ENCODE results near the gene ATP8A2. TPM values are rescaled to one million over a fixed set of nuclear protein-coding genes. Genes with fewer than 3 reads are reported as not detected.

The ATP8A2 gene
- total RNA-seq, 1 experiment from 2014 or later = not detected

DNA sequence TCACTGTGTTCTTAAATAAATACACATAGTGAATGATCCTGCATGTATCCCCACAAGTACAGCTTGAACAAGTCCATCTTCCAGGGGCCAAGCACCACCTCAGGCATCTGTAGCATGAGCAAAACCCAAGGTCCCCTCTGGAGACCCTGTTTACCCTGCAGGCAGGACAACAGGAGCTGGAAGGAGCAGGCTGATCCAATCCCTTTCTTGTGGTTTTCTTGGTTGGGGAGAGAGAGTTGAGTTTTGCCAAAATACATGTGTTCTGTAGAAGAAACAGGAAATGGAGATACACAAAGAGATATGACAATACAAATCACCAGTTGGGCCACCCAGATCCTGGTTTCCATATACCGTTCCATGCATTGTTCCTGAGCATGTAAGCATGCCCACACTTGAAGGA, 587.2 kb downstream of the ATP8A2 start:
- ChIA-PET POLR2A (no interaction called here), CTCF (no interaction called here)
- BruUV-seq (replicated peaks) = no TSS peak
- H3K4me3 ChIP-seq (ENCODE audit: low read depth in 2 of 2, low read length in 2 of 2) = no peak overlapping the region
- in situ Hi-C loops (cut with HindIII; ENCODE audit: low pct_unique_long_range_greater_than_20kb, low sequenced_read_pairs) (no loop called here), intact Hi-C loops (cut with micrococcal nuclease; ENCODE audit: unreplicated experiment) (no loop called here)
- no peak for TF ChIP-seq SIN3A (IDR thresholded peaks at IDR 0.05; ENCODE audit: borderline replicate concordance, insufficient read depth, low read depth, low read length)
- TF ChIP-seq, protein P1, sequence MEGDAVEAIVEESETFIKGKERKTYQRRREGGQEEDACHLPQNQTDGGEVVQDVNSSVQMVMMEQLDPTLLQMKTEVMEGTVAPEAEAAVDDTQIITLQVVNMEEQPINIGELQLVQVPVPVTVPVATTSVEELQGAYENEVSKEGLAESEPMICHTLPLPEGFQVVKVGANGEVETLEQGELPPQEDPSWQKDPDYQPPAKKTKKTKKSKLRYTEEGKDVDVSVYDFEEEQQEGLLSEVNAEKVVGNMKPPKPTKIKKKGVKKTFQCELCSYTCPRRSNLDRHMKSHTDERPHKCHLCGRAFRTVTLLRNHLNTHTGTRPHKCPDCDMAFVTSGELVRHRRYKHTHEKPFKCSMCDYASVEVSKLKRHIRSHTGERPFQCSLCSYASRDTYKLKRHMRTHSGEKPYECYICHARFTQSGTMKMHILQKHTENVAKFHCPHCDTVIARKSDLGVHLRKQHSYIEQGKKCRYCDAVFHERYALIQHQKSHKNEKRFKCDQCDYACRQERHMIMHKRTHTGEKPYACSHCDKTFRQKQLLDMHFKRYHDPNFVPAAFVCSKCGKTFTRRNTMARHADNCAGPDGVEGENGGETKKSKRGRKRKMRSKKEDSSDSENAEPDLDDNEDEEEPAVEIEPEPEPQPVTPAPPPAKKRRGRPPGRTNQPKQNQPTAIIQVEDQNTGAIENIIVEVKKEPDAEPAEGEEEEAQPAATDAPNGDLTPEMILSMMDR (IDR thresholded peaks at IDR 0.05) = no peak
- TF ChIP-seq, protein P2, sequence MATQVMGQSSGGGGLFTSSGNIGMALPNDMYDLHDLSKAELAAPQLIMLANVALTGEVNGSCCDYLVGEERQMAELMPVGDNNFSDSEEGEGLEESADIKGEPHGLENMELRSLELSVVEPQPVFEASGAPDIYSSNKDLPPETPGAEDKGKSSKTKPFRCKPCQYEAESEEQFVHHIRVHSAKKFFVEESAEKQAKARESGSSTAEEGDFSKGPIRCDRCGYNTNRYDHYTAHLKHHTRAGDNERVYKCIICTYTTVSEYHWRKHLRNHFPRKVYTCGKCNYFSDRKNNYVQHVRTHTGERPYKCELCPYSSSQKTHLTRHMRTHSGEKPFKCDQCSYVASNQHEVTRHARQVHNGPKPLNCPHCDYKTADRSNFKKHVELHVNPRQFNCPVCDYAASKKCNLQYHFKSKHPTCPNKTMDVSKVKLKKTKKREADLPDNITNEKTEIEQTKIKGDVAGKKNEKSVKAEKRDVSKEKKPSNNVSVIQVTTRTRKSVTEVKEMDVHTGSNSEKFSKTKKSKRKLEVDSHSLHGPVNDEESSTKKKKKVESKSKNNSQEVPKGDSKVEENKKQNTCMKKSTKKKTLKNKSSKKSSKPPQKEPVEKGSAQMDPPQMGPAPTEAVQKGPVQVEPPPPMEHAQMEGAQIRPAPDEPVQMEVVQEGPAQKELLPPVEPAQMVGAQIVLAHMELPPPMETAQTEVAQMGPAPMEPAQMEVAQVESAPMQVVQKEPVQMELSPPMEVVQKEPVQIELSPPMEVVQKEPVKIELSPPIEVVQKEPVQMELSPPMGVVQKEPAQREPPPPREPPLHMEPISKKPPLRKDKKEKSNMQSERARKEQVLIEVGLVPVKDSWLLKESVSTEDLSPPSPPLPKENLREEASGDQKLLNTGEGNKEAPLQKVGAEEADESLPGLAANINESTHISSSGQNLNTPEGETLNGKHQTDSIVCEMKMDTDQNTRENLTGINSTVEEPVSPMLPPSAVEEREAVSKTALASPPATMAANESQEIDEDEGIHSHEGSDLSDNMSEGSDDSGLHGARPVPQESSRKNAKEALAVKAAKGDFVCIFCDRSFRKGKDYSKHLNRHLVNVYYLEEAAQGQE (IDR thresholded peaks at IDR 0.05; ENCODE audit: insufficient read depth in 1 of 2, low read depth in 2 of 2, low read length in 1 of 2) = no peak
- TF ChIP-seq POLR2AphosphoS5 (IDR thresholded peaks at IDR 0.05; ENCODE audit: low read depth, low read length) = no peak
- TF ChIP-seq TCF7L2 (IDR thresholded peaks at IDR 0.05; ENCODE audit: low read depth, low read length) = no peak
- no peaks in the 10 kb centered on the region for H3K36me3 ChIP-seq (ENCODE audit: control insufficient read depth, insufficient read depth, low read length)
- no peaks in the 10 kb centered on the region for H3K9me3 ChIP-seq (ENCODE audit: control insufficient read depth, insufficient read depth, low read depth, low read length)
- no peaks in the 10 kb centered on the region for H3K27me3 ChIP-seq (ENCODE audit: control insufficient read depth, insufficient read depth, low read length)
- no peaks in the 10 kb centered on the region; the same call in 1 of the 2 replicates for H3K4me1 ChIP-seq (ENCODE audit: control insufficient read depth, insufficient read depth, low read length)
- ATAC-seq (no peak), DNase-seq (ENCODE audit: low read depth, low spot score) (no peak)
- no peak overlapping the region for H3K27ac ChIP-seq (ENCODE audit: low read length)

DNA sequence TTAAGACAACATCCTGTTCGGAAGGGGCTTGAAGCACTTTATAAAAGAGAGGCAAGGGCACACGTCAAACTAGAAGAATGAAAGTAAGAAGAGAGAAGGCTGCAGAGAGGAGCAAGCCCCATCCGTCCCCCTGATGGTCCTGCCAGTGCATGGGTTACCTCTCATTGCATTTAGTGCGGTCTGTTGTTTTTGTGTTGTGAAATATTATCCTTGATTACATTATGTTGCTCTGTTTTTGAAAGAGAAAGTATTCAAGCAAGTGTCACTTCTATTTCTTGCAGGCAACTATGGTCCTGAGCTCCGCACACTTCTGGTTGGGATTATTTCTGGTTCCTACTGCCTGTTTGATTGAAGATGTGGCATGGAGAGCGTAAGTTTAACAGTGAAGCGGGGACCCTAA, 589.5 kb downstream of the ATP8A2 start:
- ChIA-PET POLR2A (no interaction called here), CTCF (no interaction called here)
- Histone ChIP-seq H3K36me3 (ENCODE audit: control insufficient read depth, insufficient read depth, low read length) (no peaks in the 10 kb centered on the region), H3K27ac (ENCODE audit: low read length) (no peak overlapping the region), H3K9me3 (ENCODE audit: control insufficient read depth, insufficient read depth, low read depth, low read length) (no peaks in the 10 kb centered on the region), H3K4me3 (ENCODE audit: low read depth in 2 of 2, low read length in 2 of 2) (no peak overlapping the region), H3K4me1 (ENCODE audit: control insufficient read depth, insufficient read depth, low read length) (no peaks in the 10 kb centered on the region; the same call in 1 of the 2 replicates), H3K27me3 (ENCODE audit: control insufficient read depth, insufficient read depth, low read length) (no peaks in the 10 kb centered on the region)
- ATAC-seq (no peak), DNase-seq (ENCODE audit: low read depth, low spot score) (no peak)
- in situ Hi-C loops (cut with HindIII; ENCODE audit: low pct_unique_long_range_greater_than_20kb, low sequenced_read_pairs) (no loop called here), intact Hi-C loops (cut with micrococcal nuclease; ENCODE audit: unreplicated experiment) (no loop called here)
- no peak for TF ChIP-seq TCF7L2 (IDR thresholded peaks at IDR 0.05; ENCODE audit: low read depth, low read length)
- no TSS peak for BruUV-seq (replicated peaks)

DNA sequence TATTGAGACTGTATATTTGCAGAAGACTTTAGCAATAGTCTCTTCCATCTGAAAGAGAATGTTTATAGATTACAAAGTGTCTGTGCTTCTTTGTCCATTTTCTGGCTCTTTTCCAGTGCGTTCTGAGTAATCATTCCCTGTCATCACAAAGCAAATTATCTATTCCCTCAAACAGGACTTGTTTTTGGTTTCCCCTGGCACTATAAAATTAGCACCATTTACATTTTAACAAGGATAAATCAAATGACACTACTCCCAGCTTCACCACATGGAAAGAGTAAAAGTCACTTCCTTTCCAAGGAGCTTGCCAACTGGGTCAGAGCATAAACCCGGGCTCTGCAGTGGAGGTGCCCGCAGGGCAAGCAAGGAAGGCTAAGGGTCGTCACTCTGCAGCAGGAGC, 591.9 kb downstream of the ATP8A2 start:
- Histone ChIP-seq H3K36me3 (ENCODE audit: control insufficient read depth, insufficient read depth, low read length) (no peaks in the 10 kb centered on the region), H3K4me1 (ENCODE audit: control insufficient read depth, insufficient read depth, low read length) (no peaks in the 10 kb centered on the region; the same call in 1 of the 2 replicates), H3K4me3 (ENCODE audit: low read depth in 2 of 2, low read length in 2 of 2) (no peak overlapping the region), H3K27ac (ENCODE audit: low read length) (no peak overlapping the region), H3K9me3 (ENCODE audit: control insufficient read depth, insufficient read depth, low read depth, low read length) (no peaks in the 10 kb centered on the region), H3K27me3 (ENCODE audit: control insufficient read depth, insufficient read depth, low read length) (no peaks in the 10 kb centered on the region)
- ATAC-seq = no peak
- in situ Hi-C loops (cut with HindIII; ENCODE audit: low pct_unique_long_range_greater_than_20kb, low sequenced_read_pairs) (no loop called here), intact Hi-C loops (cut with micrococcal nuclease; ENCODE audit: unreplicated experiment) (no loop called here)
- DNase-seq (ENCODE audit: low read depth, low spot score) = no peak
- ChIA-PET CTCF (no interaction called here), POLR2A (no interaction called here)
- no peak for TF ChIP-seq SIN3A (IDR thresholded peaks at IDR 0.05; ENCODE audit: borderline replicate concordance, insufficient read depth, low read depth, low read length)
- TF ChIP-seq, protein P1 (IDR thresholded peaks at IDR 0.05) = no peak
- TF ChIP-seq TCF7L2 (IDR thresholded peaks at IDR 0.05; ENCODE audit: low read depth, low read length) = no peak
- TF ChIP-seq POLR2AphosphoS5 (IDR thresholded peaks at IDR 0.05; ENCODE audit: low read depth, low read length) = no peak
- TF ChIP-seq, protein P2 (IDR thresholded peaks at IDR 0.05; ENCODE audit: insufficient read depth in 1 of 2, low read depth in 2 of 2, low read length in 1 of 2) = no peak
- no TSS peak for BruUV-seq (replicated peaks)

All from Panc1 (cell line).